Common myeloid progenitor, CD34-positive (primary cell): ENCODE measurements around the gene RAB3A.

Experiments
- CTCF ChIA-PET: fragments of 350-600 bp; sonication (Branson Sonifier 250); formaldehyde crosslinking; loops from one replicate; lab custom pipeline; 2021; ENCODE audit warnings: antibody characterized with exemption; lab: Charles Lee
- POLR2A ChIA-PET: fragments of 350-600 bp; sonication (Branson Sonifier 250); formaldehyde crosslinking; loops from one replicate; lab custom pipeline; 2021; ENCODE audit warnings: antibody characterized with exemption; lab: Charles Lee
- DNase-seq, 3 donors: peaks; one replicate each; pipeline versions ENCODE4 v3.0.0 to v3.0.0-alpha.2; 2013
- H3K27ac ChIP-seq, 2 experiments: 1 replicate in 1 of 2; 2 replicates in 1 of 2; pipeline ENCODE4 v1.7.0; 2013; ENCODE audit warnings: inconsistent platforms in 2 of 2, low read length in 2 of 2, mild to moderate bottlenecking in 2 of 2, low read depth in 1 of 2, moderate library complexity in 1 of 2; ENCODE audit not compliant: severe bottlenecking in 2 of 2, insufficient read depth in 1 of 2, poor library complexity in 1 of 2
- H3K27me3 ChIP-seq, 5 experiments: replicated peaks in 2 of 5; 1 replicate in 3 of 5; 2 replicates in 2 of 5; pipeline versions ENCODE4 v1.6.1 to v1.7.0; 2013; ENCODE audit warnings: low read length in 4 of 5, mild to moderate bottlenecking in 2 of 5, moderate library complexity in 2 of 5, inconsistent platforms in 1 of 5; ENCODE audit not compliant: insufficient read depth in 5 of 5, control insufficient read depth in 4 of 5
- H3K36me3 ChIP-seq, 4 experiments: 1 replicate in 2 of 4; 2 replicates in 2 of 4; pipeline versions ENCODE4 v1.6.1 to v1.7.0; 2013; ENCODE audit warnings: low read length in 3 of 4, control low read depth in 1 of 4, mild to moderate bottlenecking in 1 of 4; ENCODE audit not compliant: control insufficient read depth in 4 of 4, insufficient read depth in 4 of 4
- H3K4me1 ChIP-seq, 4 experiments: 1 replicate in 3 of 4; 2 replicates in 1 of 4; pipeline versions ENCODE4 v1.6.1 to v1.7.1; 2013; ENCODE audit warnings: low read length in 3 of 4, mild to moderate bottlenecking in 3 of 4, control low read depth in 1 of 4, inconsistent platforms in 1 of 4, moderate library complexity in 1 of 4; ENCODE audit not compliant: control insufficient read depth in 4 of 4, insufficient read depth in 4 of 4; ENCODE audit errors: control extremely low read depth in 1 of 4
- H3K4me3 ChIP-seq, 7 experiments: 1 replicate in 4 of 7; 2 replicates in 3 of 7; pipeline versions ENCODE4 v1.5.1 to v1.7.0; 2013; ENCODE audit warnings: mild to moderate bottlenecking in 7 of 7, low read length in 6 of 7, moderate library complexity in 6 of 7, inconsistent platforms in 2 of 7, low read depth in 2 of 7, control low read depth in 1 of 7; ENCODE audit not compliant: insufficient read depth in 4 of 7, control insufficient read depth in 1 of 7; ENCODE audit errors: extremely low read depth in 1 of 7
- H3K9me3 ChIP-seq, 5 experiments: 1 replicate in 4 of 5; 2 replicates in 1 of 5; pipeline versions ENCODE4 v1.6.1 to v1.7.1; 2013; ENCODE audit warnings: low read length in 4 of 5, mild to moderate bottlenecking in 2 of 5, inconsistent platforms in 1 of 5, low read depth in 1 of 5, moderate library complexity in 1 of 5; ENCODE audit not compliant: control insufficient read depth in 4 of 5, insufficient read depth in 2 of 5; ENCODE audit errors: control extremely low read depth in 1 of 5
- WGBS: methylation state at CpG from one replicate; pipeline ENCODE4 v1.1.5; 2013; ENCODE audit not compliant: insufficient coverage; 5-methylcytosine and 5-hydroxymethylcytosine counted together

RAB3A gene

DNA sequence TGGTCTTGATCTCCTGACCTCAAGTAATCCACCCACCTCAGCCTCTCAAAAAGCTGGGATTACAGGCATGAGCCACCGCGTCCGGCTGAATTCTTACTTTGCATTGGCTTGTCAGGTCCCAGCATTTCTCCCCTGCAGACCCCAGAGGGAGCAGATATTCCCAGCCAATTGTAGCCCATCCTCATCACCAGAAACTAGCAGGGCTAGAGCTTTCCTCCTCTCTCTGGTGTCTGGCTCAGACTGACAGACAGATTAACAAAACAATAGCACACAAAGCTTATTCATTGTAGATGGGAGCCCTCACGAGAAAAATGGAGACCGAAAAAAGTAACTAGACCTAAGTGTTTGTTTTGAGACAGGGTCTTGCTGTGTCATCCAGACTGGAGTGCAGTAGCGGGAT, 18.3 kb downstream of the RAB3A start:
- WGBS, result 98% methylated on average over 6 of the region's 6 CpGs
- POLR2A ChIA-PET, result no interaction called here
- Histone ChIP-seq H3K27me3 (no peaks in the 10 kb centered on the region), H3K9me3 (no peaks in the 10 kb centered on the region), H3K36me3 (no peaks in the 10 kb centered on the region), H3K27ac (no peak overlapping the region), H3K4me1 (peaks cover 0 to 12% (median 9%) of the 10 kb centered on the region in 4 experiments), H3K4me3 (no peak overlapping the region)
- CTCF ChIA-PET, result interaction anchor here (1.0 to 1.6 kb wide), 8 partner anchors 10 to 72 kb away, joined by 3 to 4 read pairs (median 3); partner anchors contain the start of gene RAB3A
- DNase-seq, result no peak

DNA sequence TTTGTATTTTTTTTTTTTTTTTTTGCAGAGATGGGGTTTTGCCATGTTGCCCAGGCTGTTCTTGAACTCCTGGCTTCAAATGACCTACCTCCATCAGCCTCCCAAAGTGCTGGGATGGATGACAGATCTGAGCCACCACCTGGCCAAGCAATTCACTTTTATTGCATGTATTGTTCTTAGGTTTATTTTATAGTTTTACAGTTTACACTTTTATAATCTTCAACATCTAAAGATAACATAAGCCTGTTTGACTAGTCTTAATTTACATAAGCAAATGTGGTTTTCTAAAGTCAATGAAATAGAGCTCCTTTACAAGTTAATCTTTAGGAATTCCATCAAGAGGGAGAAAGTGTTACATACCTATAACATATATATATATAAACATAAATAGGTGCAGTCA, 20.3 kb downstream of the RAB3A start:
- no peak overlapping the region for H3K4me3 ChIP-seq
- H3K27ac ChIP-seq, result no peak overlapping the region
- H3K9me3 ChIP-seq, result no peaks in the 10 kb centered on the region
- no peak for DNase-seq
- CTCF ChIA-PET, result interaction anchor here (1.0 to 4.2 kb wide), 4 partner anchors 8 to 69 kb away, joined by 3 to 21 read pairs (median 8); partner anchors contain the start of gene MPV17L2
- no peaks in the 10 kb centered on the region for H3K36me3 ChIP-seq
- POLR2A ChIA-PET, result no interaction called here
- no peaks in the 10 kb centered on the region for H3K27me3 ChIP-seq
- H3K4me1 ChIP-seq, result peaks cover 0 to 14% (median 10%) of the 10 kb centered on the region in 4 experiments

DNA sequence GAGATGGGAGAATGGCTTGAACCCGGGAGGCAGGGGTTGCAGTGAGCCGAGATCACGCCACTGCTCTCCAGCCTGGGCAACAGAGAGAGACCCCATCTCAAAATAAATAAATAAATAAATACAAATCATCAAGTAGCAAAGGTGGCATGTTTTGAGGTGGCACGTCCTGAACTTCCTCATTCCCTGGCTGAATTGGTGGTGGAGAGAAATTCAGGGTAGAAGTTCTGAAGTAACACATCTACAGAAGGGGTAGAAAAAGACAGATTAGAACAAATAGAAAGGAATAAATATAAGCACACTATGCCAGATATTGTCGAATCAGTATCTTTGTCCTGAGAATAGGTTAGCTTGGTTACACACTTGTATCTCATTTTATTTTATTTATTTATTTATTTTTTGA, 23.9 kb downstream of the RAB3A start:
- Histone ChIP-seq H3K4me1 (peaks cover 0 to 23% (median 11%) of the 10 kb centered on the region in 4 experiments), H3K27me3 (no peaks in the 10 kb centered on the region), H3K27ac (no peak overlapping the region), H3K36me3 (peaks cover 0 to 7% (median 0%) of the 10 kb centered on the region in 4 experiments), H3K9me3 (no peaks in the 10 kb centered on the region), H3K4me3 (no peak overlapping the region)
- ChIA-PET CTCF (interaction anchor here (4.2 kb wide), 1 partner anchor 12 kb away, joined by 21 read pairs; the partner anchor contains the start of gene MPV17L2), POLR2A (no interaction called here)
- WGBS, result 83% methylated on average over 1 of the region's 5 CpGs
- peak in 2 of 3 donors; percentile 61 to 65 for DNase-seq

- H3K9me3 ChIP-seq, result no peaks in the 10 kb centered on the region
- H3K27ac ChIP-seq, result no peak overlapping the region
- ChIA-PET CTCF (interaction anchor here (1.1 to 4.5 kb wide), 7 partner anchors 8 to 74 kb away, joined by 3 to 18 read pairs (median 3); no protein-coding TSS in a partner anchor), POLR2A (interaction anchor here (0.6 kb wide), 1 partner anchor 80 kb away, joined by 5 read pairs; no protein-coding TSS in a partner anchor)
- no peak for DNase-seq
- no peak overlapping the region for H3K4me3 ChIP-seq
- H3K27me3 ChIP-seq, result peaks cover 0 to 3% (median 0%) of the 10 kb centered on the region in 5 experiments
- peaks cover 0 to 10% (median under 1%) of the 10 kb centered on the region in 4 experiments for H3K36me3 ChIP-seq
- H3K4me1 ChIP-seq, result peaks cover 0 to 50% (median 34%) of the 10 kb centered on the region in 4 experiments
- 99% methylated on average over 11 of the region's 19 CpGs for WGBS
Measured at GRCh38 chr19:18176367-18177310, 27.2 kb downstream of the RAB3A start.

DNA sequence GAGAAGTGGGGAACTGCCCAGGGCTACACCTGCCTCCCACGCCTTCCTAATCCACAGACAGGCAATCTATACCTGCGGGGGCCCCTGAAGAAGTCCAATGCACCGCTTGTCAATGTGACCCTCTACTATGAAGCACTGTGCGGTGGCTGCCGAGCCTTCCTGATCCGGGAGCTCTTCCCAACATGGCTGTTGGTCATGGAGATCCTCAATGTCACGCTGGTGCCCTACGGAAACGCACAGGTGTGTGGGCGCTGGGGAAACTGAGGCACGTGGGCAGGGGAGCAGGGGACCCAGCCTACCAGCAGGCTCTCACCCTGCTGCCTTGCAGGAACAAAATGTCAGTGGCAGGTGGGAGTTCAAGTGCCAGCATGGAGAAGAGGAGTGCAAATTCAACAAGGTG, 28.9 kb downstream of the RAB3A start:
- Histone ChIP-seq H3K27ac (no peak overlapping the region), H3K27me3 (peaks cover 0 to 3% (median 0%) of the 10 kb centered on the region in 5 experiments), H3K4me3 (peak overlapping the region in 2 of 7 experiments; percentile 10 to 26), H3K9me3 (no peaks in the 10 kb centered on the region), H3K36me3 (peaks cover 0 to 13% (median 4%) of the 10 kb centered on the region in 4 experiments), H3K4me1 (peaks cover 0 to 45% (median 24%) of the 10 kb centered on the region in 4 experiments)
- WGBS, result 81% methylated on average over 7 of the region's 11 CpGs
- CTCF ChIA-PET, result interaction anchor here (0.6 to 4.5 kb wide), 6 partner anchors 11 to 86 kb away, joined by 3 to 18 read pairs (median 3); partner anchors contain the start of gene PIK3R2
- POLR2A ChIA-PET, result no interaction called here
- DNase-seq, result no peak

- H3K4me1 ChIP-seq, result peaks cover 0 to 45% (median 30%) of the 10 kb centered on the region in 4 experiments
- 0% methylated on average over 44 of the region's 47 CpGs for WGBS
- peak within 1 kb of the TSS in 1 of 2 experiments; percentile 54 for H3K27ac ChIP-seq
- ChIA-PET POLR2A (no interaction called here), CTCF (interaction anchor here (0.7 to 4.5 kb wide), 7 partner anchors 12 to 88 kb away, joined by 3 to 18 read pairs (median 3); partner anchors contain the start of gene PIK3R2)
- H3K9me3 ChIP-seq, result no peaks in the 10 kb centered on the region
- peak; percentile 77 to 89 (median 84) for DNase-seq
- H3K27me3 ChIP-seq, result peaks cover 0 to 3% (median 0%) of the 10 kb centered on the region in 5 experiments
- H3K36me3 ChIP-seq, result peaks cover 0 to 21% (median 9%) of the 10 kb centered on the region in 4 experiments
- H3K4me3 ChIP-seq, result peak within 1 kb of the TSS; percentile 50 to 91 (median 79)
Measured at GRCh38 chr19:18173572-18174288, 30.1 kb downstream of the RAB3A start, which contains the start of gene IFI30. Gene IFI30, plus strand, starts transcription at chr19:18173813. Its CDS starts 29 bp downstream, at chr19:18173842.
